Loucy (cell line): ENCODE data around the gene ITGB7.

ENCODE experiments used
- EZH2phosphoT487 ChIP-seq: fragments of 200-600 bp; IDR thresholded peaks from 2 replicates; pipeline ENCODE4 v1.6.1; 2018; ENCODE audit warnings: antibody characterized with exemption, mild to moderate bottlenecking, moderate library complexity, borderline replicate concordance
- TF ChIP-seq, protein P1 (sequence below): fragments of 200-600 bp; sonication (generic); conservative IDR thresholded peaks from 2 replicates; pipeline ENCODE4 v1.5.1; 2014; ENCODE audit warnings: mild to moderate bottlenecking, antibody characterized with exemption, low read length

DNA sequence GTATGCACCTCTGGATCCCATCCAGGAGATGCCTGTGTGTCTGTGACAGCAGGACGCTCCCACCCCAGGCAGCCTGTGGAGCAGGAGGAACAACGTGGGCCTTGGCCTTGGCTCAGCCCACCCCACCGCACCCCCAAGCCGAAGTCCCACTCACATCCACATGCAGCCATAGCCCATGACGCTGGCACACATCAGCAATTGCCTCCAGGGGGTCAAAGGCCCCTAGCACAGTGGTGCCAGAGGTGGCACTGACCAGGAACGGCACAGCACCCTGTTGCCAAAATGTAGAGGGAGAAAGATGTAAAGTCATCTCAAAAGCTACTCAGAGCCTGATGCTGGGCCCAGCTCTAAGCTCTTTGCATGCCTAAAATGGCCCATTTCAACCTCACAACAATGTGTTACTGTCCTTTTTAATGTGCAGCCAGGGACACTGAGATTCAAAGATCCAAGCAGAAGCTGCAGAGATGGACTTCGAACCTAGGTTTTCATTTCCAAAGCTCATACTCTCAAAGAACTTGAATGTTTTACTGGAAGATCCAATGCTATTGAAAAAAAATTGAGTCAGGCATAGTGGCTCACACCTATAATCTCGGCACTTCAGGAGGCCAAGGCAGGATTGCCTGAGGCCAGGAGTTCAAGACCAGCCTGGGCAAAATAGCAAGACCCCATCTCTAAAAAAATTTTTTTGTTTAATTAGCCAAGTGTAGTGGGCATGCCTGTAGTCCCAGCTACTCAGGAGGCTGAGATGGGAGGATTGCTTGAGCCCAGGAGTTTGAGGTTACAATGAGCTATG is 45.7 kb downstream of the ITGB7 start:
- TF ChIP-seq, protein P1, sequence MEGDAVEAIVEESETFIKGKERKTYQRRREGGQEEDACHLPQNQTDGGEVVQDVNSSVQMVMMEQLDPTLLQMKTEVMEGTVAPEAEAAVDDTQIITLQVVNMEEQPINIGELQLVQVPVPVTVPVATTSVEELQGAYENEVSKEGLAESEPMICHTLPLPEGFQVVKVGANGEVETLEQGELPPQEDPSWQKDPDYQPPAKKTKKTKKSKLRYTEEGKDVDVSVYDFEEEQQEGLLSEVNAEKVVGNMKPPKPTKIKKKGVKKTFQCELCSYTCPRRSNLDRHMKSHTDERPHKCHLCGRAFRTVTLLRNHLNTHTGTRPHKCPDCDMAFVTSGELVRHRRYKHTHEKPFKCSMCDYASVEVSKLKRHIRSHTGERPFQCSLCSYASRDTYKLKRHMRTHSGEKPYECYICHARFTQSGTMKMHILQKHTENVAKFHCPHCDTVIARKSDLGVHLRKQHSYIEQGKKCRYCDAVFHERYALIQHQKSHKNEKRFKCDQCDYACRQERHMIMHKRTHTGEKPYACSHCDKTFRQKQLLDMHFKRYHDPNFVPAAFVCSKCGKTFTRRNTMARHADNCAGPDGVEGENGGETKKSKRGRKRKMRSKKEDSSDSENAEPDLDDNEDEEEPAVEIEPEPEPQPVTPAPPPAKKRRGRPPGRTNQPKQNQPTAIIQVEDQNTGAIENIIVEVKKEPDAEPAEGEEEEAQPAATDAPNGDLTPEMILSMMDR, result no peak
- no peak for TF ChIP-seq EZH2phosphoT487
